HEK293T (cell line): ENCODE results near the gene FKBP2.

Source experiments
- CTBP1 ChIP-seq: fragments of 450-650 bp; IDR thresholded peaks from 2 replicates; pipeline ENCODE4 v1.6.1; 2016; ENCODE audit warnings: borderline replicate concordance
- FOXK2 ChIP-seq: fragments of 450-650 bp; IDR thresholded peaks from 2 replicates; pipeline ENCODE4 v1.6.1; 2016; ENCODE audit warnings: mild to moderate bottlenecking
- FOXM1 ChIP-seq: fragments of 450-650 bp; IDR thresholded peaks from 2 replicates; pipeline ENCODE4 v1.6.1; 2017; ENCODE audit warnings: mild to moderate bottlenecking, borderline replicate concordance
- NFRKB ChIP-seq: fragments of 450-650 bp; IDR thresholded peaks from 2 replicates; pipeline ENCODE4 v1.6.1; 2016; ENCODE audit warnings: mild to moderate bottlenecking, moderate library complexity
- SP1 ChIP-seq: fragments of 450-650 bp; IDR thresholded peaks from 2 replicates; pipeline ENCODE4 v1.6.1; 2017
- TARDBP ChIP-seq: fragments of 450-650 bp; IDR thresholded peaks from 2 replicates; pipeline ENCODE4 v1.6.1; 2016
- TF ChIP-seq, protein P1 (sequence below): fragments of 450-650 bp; IDR thresholded peaks from 2 replicates; pipeline ENCODE4 v1.6.1; 2016

DNA sequence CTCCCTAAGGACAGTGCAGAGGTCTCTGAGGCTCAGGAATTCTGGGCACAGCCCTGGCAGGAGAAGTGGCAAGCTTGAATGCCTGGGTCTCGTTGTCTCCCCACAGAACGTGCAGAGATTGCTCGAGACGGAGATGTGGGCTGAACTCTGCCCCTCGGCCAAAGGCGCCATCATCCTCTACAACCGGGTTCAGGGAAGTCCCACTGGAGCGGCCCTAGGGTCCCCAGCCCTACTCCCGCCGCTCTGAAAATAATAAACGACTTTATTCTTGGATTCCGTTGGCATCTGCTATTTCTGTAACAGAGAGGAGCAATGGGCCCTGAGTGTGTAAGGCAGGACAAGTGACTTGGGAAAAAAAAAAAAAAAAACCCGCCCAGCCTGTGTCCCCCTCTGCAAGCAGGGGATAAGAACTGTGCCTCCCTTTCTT, 11.1 kb upstream of the FKBP2 start:
- TF ChIP-seq NFRKB, result no peak
- no peak for TF ChIP-seq FOXM1
- TF ChIP-seq CTBP1, result no peak
- no peak for TF ChIP-seq SP1
- no peak for TF ChIP-seq FOXK2
- TF ChIP-seq, protein P1, sequence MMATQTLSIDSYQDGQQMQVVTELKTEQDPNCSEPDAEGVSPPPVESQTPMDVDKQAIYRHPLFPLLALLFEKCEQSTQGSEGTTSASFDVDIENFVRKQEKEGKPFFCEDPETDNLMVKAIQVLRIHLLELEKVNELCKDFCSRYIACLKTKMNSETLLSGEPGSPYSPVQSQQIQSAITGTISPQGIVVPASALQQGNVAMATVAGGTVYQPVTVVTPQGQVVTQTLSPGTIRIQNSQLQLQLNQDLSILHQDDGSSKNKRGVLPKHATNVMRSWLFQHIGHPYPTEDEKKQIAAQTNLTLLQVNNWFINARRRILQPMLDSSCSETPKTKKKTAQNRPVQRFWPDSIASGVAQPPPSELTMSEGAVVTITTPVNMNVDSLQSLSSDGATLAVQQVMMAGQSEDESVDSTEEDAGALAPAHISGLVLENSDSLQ, result no peak
- TF ChIP-seq TARDBP, result no peak
